Vagina (tissue), 2 donors: ENCODE results near the gene OR2H2.

Experiments used
- POLR2A ChIP-seq, 2 donors: fragments of 450-650 bp; IDR thresholded peaks; one replicate each; pipeline ENCODE4 v1.6.1; 2017; ENCODE audit warnings: antibody characterized with exemption in 2 of 2, mild to moderate bottlenecking in 2 of 2, moderate library complexity in 2 of 2
- POLR2AphosphoS5 ChIP-seq, 2 donors: sonication (generic); formaldehyde crosslinking; IDR thresholded peaks; one replicate each; pipeline ENCODE4 v1.9.0; 2017; ENCODE audit warnings: antibody characterized with exemption in 2 of 2, mild to moderate bottlenecking in 2 of 2, low read depth in 1 of 2; ENCODE audit not compliant: insufficient read depth in 1 of 2
- TF ChIP-seq, protein P1 (sequence below), 3 experiments: fragments of 450-650 bp in 2 of 3; fragments of 200-600 bp in 1 of 3; sonication (generic) in 1 of 3; IDR thresholded peaks; one replicate each; pipeline ENCODE4 v1.5.1; 2017 to 2019; ENCODE audit warnings: antibody characterized with exemption in 3 of 3, mild to moderate bottlenecking in 2 of 3, moderate library complexity in 2 of 3

GRCh38 chr6:29552512-29553051 is 32.3 kb upstream of the OR2H2 start:
- no peak for TF ChIP-seq POLR2A (IDR thresholded peaks at IDR 0.05)
- TF ChIP-seq, protein P1, sequence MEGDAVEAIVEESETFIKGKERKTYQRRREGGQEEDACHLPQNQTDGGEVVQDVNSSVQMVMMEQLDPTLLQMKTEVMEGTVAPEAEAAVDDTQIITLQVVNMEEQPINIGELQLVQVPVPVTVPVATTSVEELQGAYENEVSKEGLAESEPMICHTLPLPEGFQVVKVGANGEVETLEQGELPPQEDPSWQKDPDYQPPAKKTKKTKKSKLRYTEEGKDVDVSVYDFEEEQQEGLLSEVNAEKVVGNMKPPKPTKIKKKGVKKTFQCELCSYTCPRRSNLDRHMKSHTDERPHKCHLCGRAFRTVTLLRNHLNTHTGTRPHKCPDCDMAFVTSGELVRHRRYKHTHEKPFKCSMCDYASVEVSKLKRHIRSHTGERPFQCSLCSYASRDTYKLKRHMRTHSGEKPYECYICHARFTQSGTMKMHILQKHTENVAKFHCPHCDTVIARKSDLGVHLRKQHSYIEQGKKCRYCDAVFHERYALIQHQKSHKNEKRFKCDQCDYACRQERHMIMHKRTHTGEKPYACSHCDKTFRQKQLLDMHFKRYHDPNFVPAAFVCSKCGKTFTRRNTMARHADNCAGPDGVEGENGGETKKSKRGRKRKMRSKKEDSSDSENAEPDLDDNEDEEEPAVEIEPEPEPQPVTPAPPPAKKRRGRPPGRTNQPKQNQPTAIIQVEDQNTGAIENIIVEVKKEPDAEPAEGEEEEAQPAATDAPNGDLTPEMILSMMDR (IDR thresholded peaks at IDR 0.05), result no peak
- TF ChIP-seq POLR2AphosphoS5 (IDR thresholded peaks at IDR 0.05; ENCODE audit: insufficient read depth in 1 of 2, low read depth in 1 of 2), result no peak
